Activated CD4-positive, CD25-positive, alpha-beta regulatory T cell treated with anti-CD3 and anti-CD28 coated beads, Interleukin-2, amount 50 U/mL, for 16 hours (primary cell): ENCODE measurements around the gene SCEL.
"Not testable (repeated sequence)": the region's sequence is repeated elsewhere in the genome, so short reads cannot be mapped to it uniquely, and the experiment has no call there.

Source experiments
- DNase-seq: peaks from one replicate; pipeline ENCODE4 v3.0.0-alpha.2; 2020; ENCODE audit warnings: low read depth, low spot score

The SCEL gene, protein sequence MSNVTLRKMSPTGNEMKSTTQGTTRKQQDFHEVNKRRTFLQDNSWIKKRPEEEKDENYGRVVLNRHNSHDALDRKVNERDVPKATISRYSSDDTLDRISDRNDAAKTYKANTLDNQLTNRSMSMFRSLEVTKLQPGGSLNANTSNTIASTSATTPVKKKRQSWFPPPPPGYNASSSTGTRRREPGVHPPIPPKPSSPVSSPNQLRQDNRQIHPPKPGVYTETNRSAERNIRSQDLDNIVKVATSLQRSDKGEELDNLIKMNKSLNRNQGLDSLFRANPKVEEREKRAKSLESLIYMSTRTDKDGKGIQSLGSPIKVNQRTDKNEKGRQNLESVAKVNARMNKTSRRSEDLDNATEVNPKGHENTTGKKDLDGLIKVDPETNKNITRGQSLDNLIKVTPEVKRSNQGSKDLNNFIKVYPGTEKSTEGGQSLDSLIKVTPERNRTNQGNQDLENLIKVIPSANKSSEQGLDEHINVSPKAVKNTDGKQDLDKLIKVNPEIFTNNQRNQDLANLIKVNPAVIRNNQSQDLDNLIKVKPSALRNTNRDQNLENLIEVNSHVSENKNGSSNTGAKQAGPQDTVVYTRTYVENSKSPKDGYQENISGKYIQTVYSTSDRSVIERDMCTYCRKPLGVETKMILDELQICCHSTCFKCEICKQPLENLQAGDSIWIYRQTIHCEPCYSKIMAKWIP

DNA sequence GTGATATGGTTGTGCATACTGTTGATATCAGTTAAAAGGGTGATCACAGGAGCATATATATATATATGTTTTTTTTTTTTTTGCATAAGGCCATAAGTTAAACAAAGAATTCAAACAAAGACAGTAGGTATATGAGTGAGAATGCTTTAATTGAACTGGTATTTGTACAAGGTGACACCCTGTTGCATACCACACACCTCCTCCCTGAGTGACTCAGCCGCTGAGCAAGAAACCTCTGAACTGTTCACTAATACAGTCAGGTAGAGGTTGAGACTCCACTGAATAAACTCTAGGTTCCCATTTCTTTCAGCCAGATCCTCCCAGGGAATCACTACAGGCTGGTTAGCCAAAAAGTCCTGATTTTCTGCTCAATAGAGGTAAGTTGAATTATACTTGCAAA is at the start of gene SCEL:
SCEL (plus strand) TSS at position 259 of the 400 bp plus-strand sequence. CDS start 20,170 bp downstream, outside the sequence.
- DNase-seq: no peak

GRCh38 chr13:77489566-77490337 is 45.8 kb upstream of the SCEL start:
- DNase-seq: no peak

- DNase-seq: no peak
Measured at GRCh38 chr13:77492982-77493381, 42.5 kb upstream of the SCEL start.

- no peak for DNase-seq
Measured at GRCh38 chr13:77494226-77494625, 41.3 kb upstream of the SCEL start.

- no peak for DNase-seq
Measured at GRCh38 chr13:77497350-77497749, 38.2 kb upstream of the SCEL start.

DNA sequence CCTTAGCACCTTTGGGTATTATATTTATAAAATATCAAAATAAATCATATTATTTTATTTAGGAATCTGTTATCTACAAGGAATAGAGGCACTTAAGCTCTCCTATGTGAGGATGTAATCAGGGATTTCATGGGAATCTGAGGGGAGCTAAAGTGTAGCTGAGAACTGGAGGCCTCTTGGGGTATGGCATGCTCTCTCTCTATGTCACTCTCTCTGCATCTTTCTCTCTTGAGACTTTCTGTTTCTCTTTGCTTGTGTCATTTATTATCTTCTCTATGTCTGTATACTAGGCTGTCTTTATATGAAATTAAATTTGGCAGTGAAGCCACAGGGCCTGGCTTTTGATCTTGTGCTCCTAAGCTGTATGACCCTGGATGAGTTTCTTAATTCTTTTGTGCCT is 37.7 kb upstream of the SCEL start:
- DNase-seq: no peak

GRCh38 chr13:77502104-77502720 is 33.3 kb upstream of the SCEL start:
- no peak for DNase-seq

- DNase-seq: no peak
Measured at GRCh38 chr13:77503398-77503797, 32.1 kb upstream of the SCEL start.

DNA sequence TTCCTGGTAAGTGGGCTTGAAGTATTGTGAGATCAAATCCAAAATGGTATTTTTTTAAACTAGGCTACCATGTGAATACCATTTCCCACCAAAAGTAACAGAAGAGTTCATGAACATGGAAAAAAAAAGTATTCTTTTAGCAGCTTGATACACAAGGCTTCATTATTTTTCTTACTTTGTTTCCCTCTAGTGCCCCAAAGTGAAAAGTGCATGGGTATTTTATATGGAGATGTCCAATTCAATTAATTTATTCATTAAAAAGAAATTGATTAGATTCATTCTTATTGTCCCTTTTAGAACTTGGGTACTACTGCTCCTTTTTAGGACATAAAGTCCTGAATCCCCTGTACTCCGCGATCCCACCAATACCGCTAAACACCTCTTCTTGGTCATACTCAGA is 28.6 kb upstream of the SCEL start:
- no peak for DNase-seq

- no peak for DNase-seq
Measured at GRCh38 chr13:77507931-77508776, 27.4 kb upstream of the SCEL start.

DNA sequence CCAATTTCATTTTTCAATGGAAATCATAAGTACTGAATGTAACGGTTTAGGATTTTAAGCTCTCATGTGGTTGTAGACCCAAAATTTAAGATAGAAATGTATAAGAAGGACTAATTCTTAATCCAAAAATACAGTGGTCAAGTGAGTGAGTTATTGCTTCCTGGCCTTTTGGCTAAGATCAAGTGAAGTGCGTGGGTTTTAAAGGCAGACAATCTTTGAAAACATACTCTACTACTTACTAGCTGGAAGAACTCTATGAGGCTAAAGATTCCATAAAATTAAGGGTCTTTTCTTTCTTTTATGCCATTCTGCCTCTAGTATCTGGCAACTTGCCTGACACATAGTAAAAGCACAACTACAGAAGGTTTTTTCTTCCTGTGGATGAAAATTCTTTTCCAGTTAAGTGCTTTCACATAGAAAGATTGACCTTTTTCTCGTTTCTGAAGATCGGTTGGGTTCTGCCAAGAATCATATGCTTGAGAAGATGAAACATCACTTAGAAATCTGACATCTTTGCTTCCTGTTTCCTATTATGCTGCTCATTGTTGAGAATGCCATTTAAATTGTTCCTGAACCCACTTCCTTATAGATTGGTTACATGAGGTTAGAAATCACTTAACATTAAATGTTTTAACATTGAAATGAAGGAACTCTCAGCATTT is 26.4 kb upstream of the SCEL start:
- no peak for DNase-seq

GRCh38 chr13:77510156-77510555 is 25.4 kb upstream of the SCEL start:
- no peak for DNase-seq

DNA sequence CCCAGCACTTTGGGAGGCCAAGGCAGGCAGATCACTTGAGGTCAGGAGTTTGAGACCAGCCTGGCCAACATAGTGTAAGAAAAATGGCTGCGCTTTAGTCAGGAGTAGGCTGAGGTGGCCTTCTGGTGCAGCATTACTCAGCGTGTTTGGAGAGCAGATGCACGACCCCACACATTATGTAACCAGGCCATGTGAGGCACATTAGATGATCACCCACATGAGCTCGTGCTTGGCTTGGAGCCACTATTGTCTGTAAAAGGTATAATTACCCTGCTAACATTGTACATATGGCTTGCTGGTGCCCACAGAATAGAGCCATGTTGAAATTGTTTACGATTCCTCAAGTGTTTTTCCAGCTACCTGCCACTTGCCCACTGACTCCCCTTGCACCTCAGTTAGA is 24.0 kb upstream of the SCEL start:
- DNase-seq: no peak

GRCh38 chr13:77513719-77514335 is 21.7 kb upstream of the SCEL start:
- DNase-seq: no peak

DNA sequence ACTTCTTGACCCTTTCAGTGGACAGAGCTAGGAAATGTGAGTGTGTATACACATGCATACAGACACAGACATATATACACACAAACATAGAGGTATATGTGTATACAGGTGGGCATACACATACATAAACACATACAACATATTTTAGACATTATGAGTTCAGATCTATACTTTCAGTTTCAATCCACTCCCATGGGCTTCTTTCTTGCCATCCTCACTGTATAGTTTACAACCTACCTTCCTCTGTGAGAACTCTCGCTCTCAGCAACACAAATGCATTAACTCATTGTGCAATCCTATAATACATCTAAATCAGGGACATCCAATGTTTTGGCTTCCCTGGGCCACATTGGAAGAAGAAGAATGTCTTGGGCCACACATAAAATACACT is 21.2 kb upstream of the SCEL start:
- DNase-seq: no peak

GRCh38 chr13:77515785-77516184 is 19.7 kb upstream of the SCEL start:
- DNase-seq: no peak

DNA sequence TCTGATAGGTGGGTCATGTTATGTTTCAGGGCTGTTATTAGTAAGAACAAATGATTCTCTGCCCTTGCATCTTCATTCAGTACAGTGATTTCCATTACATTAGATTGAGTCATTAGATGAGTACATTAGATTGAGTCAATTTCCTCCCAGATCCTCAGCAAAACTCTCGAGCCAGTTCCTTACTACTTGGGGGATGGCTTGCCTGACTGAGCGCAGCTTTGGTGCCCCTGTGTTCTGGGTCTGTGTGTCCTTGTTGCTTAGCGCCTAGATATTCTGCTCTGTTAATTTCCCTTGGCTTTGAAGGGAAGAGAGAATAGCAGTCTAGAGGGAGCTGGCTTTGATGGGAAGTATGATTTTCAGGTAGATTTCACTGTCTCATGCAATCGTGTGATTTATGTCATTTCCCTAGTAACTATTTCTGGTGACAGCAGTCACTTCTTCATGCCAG is 19.1 kb upstream of the SCEL start:
- DNase-seq: no peak

DNA sequence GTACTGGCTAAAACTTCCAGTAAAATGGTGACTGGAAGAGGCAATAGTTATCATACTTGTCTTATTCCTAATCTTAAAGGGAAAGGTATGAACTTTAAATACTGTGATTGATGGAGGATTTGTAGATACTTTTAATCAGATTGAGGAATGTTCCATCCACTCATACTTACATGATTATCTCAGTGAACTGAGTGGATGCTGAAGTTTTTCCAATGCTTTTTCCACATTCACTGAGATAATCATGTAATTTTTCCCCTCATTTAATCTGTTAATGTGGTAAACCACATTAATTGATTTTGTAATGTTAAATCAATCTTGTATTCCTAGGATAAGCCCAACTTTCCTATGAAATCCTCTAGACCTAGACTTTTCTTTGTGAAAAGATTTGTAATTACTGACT is 17.2 kb upstream of the SCEL start:
- no peak for DNase-seq

GRCh38 chr13:77519396-77519795 is 16.1 kb upstream of the SCEL start:
- not testable (repeated sequence) for DNase-seq

DNA sequence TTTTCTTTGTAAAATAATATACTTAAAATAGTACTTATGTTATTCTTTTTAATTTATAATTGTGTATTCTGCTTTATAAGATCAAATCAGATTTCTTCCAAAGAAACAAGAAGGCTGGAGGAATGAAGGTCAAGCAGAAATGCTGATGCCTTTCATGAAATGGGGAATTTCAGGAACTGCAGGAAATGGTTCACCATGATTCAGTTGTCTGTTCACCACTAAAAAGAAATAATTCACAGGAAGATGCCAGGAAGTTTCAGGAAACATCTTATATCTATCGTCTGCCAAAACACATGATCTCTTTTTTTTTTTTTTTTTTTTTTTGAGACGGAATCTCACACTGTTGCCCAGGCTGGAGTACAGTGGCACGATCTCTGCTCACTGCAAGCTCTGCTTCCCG is 15.7 kb upstream of the SCEL start:
- no peak for DNase-seq
